Immature natural killer cell (primary cell): Measurements from ENCODE around the gene CD300H. TPM values are rescaled to one million over a fixed set of nuclear protein-coding genes. Genes with fewer than 3 reads are reported as not detected.
"Not testable (repeated sequence)": the region's sequence is repeated elsewhere in the genome, so short reads cannot be mapped to it uniquely, and the experiment has no call there.

Experiments
- DNase-seq, 3 donors: peaks; one replicate each; pipeline ENCODE4 v3.0.0; 2022; ENCODE audit warnings: mixed read lengths in 1 of 3
- H3K27ac Mint-ChIP-seq, 6 donors: one replicate each; pipeline ENCODE4 v1.8.0; 2020; ENCODE audit warnings: mixed read lengths in 6 of 6, mild to moderate bottlenecking in 5 of 6, inconsistent platforms in 4 of 6, moderate library complexity in 3 of 6
- H3K27me3 Mint-ChIP-seq, 3 donors: one replicate each; pipeline ENCODE4 v1.8.0; 2020 to 2021; ENCODE audit warnings: low read depth in 3 of 3, mild to moderate bottlenecking in 3 of 3, mixed read lengths in 3 of 3, moderate library complexity in 3 of 3, inconsistent platforms in 1 of 3
- H3K36me3 Mint-ChIP-seq, 3 donors: one replicate each; pipeline ENCODE4 v1.8.0; 2020; ENCODE audit warnings: mixed read lengths in 3 of 3, inconsistent platforms in 2 of 3, mild to moderate bottlenecking in 2 of 3
- H3K4me1 Mint-ChIP-seq, 2 donors: one replicate each; pipeline ENCODE4 v1.8.0; 2020; ENCODE audit warnings: inconsistent platforms in 2 of 2, mild to moderate bottlenecking in 2 of 2, mixed read lengths in 2 of 2, moderate library complexity in 1 of 2
- H3K4me3 Mint-ChIP-seq, 5 donors: one replicate each; pipeline ENCODE4 v1.8.0; 2020; ENCODE audit warnings: mild to moderate bottlenecking in 5 of 5, mixed read lengths in 5 of 5, inconsistent platforms in 3 of 5, moderate library complexity in 3 of 5
- H3K9me3 Mint-ChIP-seq, 6 donors: one replicate each; pipeline ENCODE4 v1.8.0; 2020; ENCODE audit warnings: mild to moderate bottlenecking in 6 of 6, mixed read lengths in 6 of 6, inconsistent platforms in 4 of 6, moderate library complexity in 3 of 6
- polyA plus RNA-seq, 3 donors: library from polyadenylated mRNA; unstranded; fragments of 300-500 nt; fragmentation: Illumina TruSeq; gene quantifications; one replicate each; pipeline ENCODE4 v1.2.3, GENCODE V29; 2021

Gene CD300H
- polyA plus RNA-seq, 3 donors from 2014 or later, result 3.2 to 6.4 TPM; not detected in 1

- DNase-seq, H3K9me3 Mint-ChIP-seq, H3K36me3 Mint-ChIP-seq, H3K4me3 Mint-ChIP-seq, H3K27ac Mint-ChIP-seq, H3K4me1 Mint-ChIP-seq: not testable (repeated sequence)
- H3K27me3 Mint-ChIP-seq, result peaks cover 4 to 16% (median 5%) of the 10 kb centered on the region in 3 donors
Measured at GRCh38 chr17:74573635-74574034, 6.3 kb upstream of the CD300H start.

GRCh38 chr17:74573169-74573568 lies 5.9 kb upstream of the CD300H start:
- Mint-ChIP-seq H3K4me1 (peaks cover 0 to 3% of the 10 kb centered on the region in 2 donors), H3K27ac (no peak overlapping the region), H3K27me3 (peaks cover 6 to 19% (median 6%) of the 10 kb centered on the region in 3 donors), H3K36me3 (peaks cover 0 to 3% (median 0%) of the 10 kb centered on the region in 3 donors), H3K4me3 (no peak overlapping the region), H3K9me3 (peaks cover 0 to 4% (median 0%) of the 10 kb centered on the region in 6 donors)
- DNase-seq, result no peak

DNA sequence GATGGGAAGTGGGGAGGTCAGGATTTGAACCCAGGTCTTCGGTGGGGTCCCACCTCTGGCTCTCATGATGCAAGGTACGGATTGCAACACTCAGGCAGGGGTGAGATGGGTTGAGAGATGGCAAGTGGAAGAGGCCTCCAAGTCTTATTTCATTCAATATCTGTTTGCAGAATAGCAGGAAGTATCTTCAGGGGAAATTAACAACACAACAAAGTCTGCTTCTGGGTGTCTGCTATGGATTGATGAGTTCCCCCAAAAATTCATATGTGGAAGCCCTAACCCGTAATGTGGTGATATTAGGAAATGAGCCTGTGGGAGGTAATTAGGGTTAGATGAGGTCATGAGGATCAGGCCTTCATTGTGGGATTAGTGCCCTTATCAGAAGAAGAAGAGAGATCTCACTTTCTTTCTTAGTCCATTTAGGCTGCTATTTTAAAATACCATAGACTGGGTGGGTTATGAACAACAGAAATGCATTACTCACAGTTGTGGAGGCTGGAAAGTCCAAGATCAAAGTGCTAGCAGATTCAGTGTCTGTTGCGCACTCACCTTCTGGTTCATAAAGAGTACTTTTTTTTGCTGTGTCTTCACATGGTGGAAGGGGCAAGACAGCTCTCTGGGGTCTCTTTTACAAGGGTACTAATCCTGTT lies 4.4 kb upstream of the CD300H start:
- Mint-ChIP-seq H3K27ac (peak overlapping the region in 1 of 6 donors; percentile 46), H3K4me1 (peaks cover 0 to 3% of the 10 kb centered on the region in 2 donors), H3K4me3 (no peak overlapping the region), H3K27me3 (peaks cover 6 to 20% (median 6%) of the 10 kb centered on the region in 3 donors), H3K36me3 (peaks cover 0 to 3% (median 0%) of the 10 kb centered on the region in 3 donors), H3K9me3 (peaks cover 0 to 4% (median 0%) of the 10 kb centered on the region in 6 donors)
- no peak for DNase-seq

- H3K9me3 Mint-ChIP-seq, result peaks cover 0 to 4% (median 0%) of the 10 kb centered on the region in 6 donors
- H3K27me3 Mint-ChIP-seq, result peaks cover 4 to 17% (median 7%) of the 10 kb centered on the region in 3 donors
- H3K27ac Mint-ChIP-seq, result no peak overlapping the region
- H3K36me3 Mint-ChIP-seq, result no peaks in the 10 kb centered on the region
- H3K4me3 Mint-ChIP-seq, result no peak overlapping the region
- H3K4me1 Mint-ChIP-seq, result peaks cover 0 to 3% of the 10 kb centered on the region in 2 donors
- DNase-seq, result no peak
Measured at GRCh38 chr17:74569020-74570003, 2.0 kb upstream of the CD300H start.

GRCh38 chr17:74568106-74568873 lies 981 bp upstream of the CD300H start:
- no peak for DNase-seq
- Mint-ChIP-seq H3K9me3 (peaks cover 0 to 4% (median 0%) of the 10 kb centered on the region in 6 donors), H3K4me1 (peaks cover 0 to 3% of the 10 kb centered on the region in 2 donors), H3K27ac (no peak overlapping the region), H3K4me3 (no peak overlapping the region), H3K27me3 (peaks cover 4 to 17% (median 7%) of the 10 kb centered on the region in 3 donors), H3K36me3 (no peaks in the 10 kb centered on the region)

- Mint-ChIP-seq H3K27ac (no peak overlapping the region), H3K27me3 (peaks cover 4 to 20% (median 7%) of the 10 kb centered on the region in 3 donors), H3K36me3 (no peaks in the 10 kb centered on the region), H3K4me1 (peaks cover 0 to 3% of the 10 kb centered on the region in 2 donors), H3K4me3 (no peak overlapping the region), H3K9me3 (peaks cover 0 to 2% (median 0%) of the 10 kb centered on the region in 6 donors)
- peak in 2 of 3 donors; percentile 11 to 25 for DNase-seq
Measured at GRCh38 chr17:74566132-74566753, 1.1 kb downstream of the CD300H start.

GRCh38 chr17:74565126-74565525 lies 2.2 kb downstream of the CD300H start:
- Mint-ChIP-seq H3K27ac (no peak overlapping the region), H3K9me3 (peaks cover 0 to 2% (median 0%) of the 10 kb centered on the region in 6 donors), H3K4me3 (no peak overlapping the region), H3K36me3 (no peaks in the 10 kb centered on the region), H3K27me3 (peaks cover 4 to 20% (median 4%) of the 10 kb centered on the region in 3 donors), H3K4me1 (peaks cover 0 to 3% of the 10 kb centered on the region in 2 donors)
- no peak for DNase-seq

DNA sequence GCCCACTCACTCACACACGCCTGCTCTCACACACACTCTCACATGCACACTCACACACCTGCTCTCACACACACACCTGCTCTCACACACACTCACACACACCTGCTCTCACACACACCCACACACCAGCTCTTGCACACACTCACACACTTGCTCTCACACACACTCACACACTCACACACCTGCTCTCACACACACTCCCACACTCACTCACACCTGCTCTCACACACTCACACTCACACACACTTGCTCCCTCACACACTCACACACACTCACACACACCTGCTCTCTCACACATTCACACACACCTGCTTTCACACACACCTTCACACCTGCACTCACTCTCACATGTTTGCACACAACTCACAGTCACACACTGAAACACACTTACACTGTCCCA lies 4.0 kb downstream of the CD300H start:
- no peaks in the 10 kb centered on the region for H3K4me1 Mint-ChIP-seq
- H3K36me3 Mint-ChIP-seq, result no peaks in the 10 kb centered on the region
- peaks cover 0 to 2% (median 0%) of the 10 kb centered on the region in 6 donors for H3K9me3 Mint-ChIP-seq
- peaks cover 0 to 18% (median 1%) of the 10 kb centered on the region in 3 donors for H3K27me3 Mint-ChIP-seq
- DNase-seq, result no peak
- H3K4me3 Mint-ChIP-seq, result no peak overlapping the region
- peak overlapping the region in 1 of 6 donors; percentile 81 for H3K27ac Mint-ChIP-seq

DNA sequence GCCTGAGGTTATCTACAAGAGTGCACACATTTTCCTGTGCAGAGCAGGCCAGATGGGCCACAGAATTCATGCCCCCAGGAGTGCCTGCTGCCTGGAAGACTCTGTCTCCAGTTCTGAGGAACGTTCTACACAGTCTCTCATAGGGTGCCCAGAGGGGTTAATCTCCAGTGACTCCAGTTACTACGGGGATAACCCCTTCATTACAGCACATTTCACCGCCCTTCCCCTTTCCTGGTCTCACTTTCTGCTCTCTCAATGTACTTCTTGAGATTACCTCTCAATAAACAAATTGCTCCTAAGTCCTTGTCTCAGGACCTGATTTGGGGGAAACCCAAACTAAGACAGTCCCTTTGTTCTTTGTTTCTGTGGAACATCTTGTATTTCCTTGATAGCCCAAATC lies 5.7 kb downstream of the CD300H start:
- Mint-ChIP-seq H3K4me3 (no peak overlapping the region), H3K9me3 (no peaks in the 10 kb centered on the region), H3K4me1 (no peaks in the 10 kb centered on the region)

DNA sequence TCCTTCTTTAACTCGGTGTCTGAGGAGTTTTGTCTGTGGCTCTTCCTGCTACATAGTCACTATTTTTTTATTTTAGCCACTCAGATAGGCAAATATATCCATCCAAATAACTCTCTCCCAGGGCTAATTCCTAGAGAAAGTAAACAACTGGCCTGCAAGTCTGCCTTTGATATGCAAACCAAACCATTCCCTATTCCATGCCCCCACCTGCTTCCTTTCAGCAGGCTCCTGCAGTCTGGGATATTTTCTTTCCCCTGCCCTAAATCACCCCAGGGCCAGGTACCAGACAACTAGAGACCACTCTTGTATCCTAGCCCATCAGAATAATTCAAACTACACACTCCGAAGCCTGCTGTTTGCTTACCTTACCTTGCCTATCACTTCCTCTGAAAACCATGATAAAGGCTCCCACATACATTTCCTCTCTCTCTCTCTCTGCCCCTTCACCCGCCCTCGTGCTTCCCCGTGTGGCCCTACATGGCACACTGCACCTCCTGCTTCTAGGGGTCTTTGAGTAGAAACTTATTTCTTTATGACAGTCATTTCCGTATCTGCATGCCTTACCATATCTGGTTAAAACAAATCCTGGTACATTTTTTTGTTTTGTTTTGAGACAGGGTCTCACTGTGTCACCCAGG lies 8.3 kb downstream of the CD300H start:
- no peaks in the 10 kb centered on the region for H3K4me1 Mint-ChIP-seq
- no peak for DNase-seq
- H3K27me3 Mint-ChIP-seq, result peaks cover 0 to 14% (median 1%) of the 10 kb centered on the region in 3 donors
- no peak overlapping the region for H3K4me3 Mint-ChIP-seq
- no peaks in the 10 kb centered on the region for H3K9me3 Mint-ChIP-seq
- H3K36me3 Mint-ChIP-seq, result no peaks in the 10 kb centered on the region
- H3K27ac Mint-ChIP-seq, result no peak overlapping the region

More for the DNA sequence above, 5.7 kb downstream of the CD300H start:
- no peak for DNase-seq
- Mint-ChIP-seq H3K27me3 (peaks cover 0 to 15% (median 1%) of the 10 kb centered on the region in 3 donors), H3K27ac (no peak overlapping the region), H3K36me3 (no peaks in the 10 kb centered on the region)

DNA sequence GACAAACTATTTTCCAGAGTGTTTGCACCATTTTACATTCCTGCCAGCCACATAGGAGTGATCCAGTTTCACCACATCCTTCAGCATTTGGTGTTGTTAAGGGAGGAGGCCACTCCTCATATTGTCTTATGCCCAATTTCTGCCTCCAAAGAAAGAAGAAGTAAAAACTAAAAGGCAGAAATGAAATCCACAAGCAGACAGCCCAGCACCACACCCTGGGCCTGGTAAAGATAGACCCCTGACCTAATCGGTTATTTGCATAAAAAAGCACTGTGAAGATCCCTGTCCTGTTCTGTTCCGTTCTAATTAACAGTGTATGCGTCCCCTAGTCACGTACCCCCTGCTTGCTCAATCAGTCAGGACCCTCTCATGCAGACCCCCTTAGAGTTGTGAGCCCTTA lies 8.9 kb downstream of the CD300H start:
- not testable (repeated sequence) for H3K4me3 Mint-ChIP-seq, H3K4me1 Mint-ChIP-seq, H3K9me3 Mint-ChIP-seq, DNase-seq, H3K27ac Mint-ChIP-seq, H3K36me3 Mint-ChIP-seq
- H3K27me3 Mint-ChIP-seq, result peaks cover 0 to 14% (median 2%) of the 10 kb centered on the region in 3 donors

GRCh38 chr17:74555427-74555940 lies 11.8 kb downstream of the CD300H start:
- Mint-ChIP-seq H3K27ac (no peak overlapping the region), H3K36me3 (no peaks in the 10 kb centered on the region), H3K27me3 (peaks cover 0 to 5% (median 4%) of the 10 kb centered on the region in 3 donors), H3K4me3 (no peak overlapping the region), H3K9me3 (no peaks in the 10 kb centered on the region), H3K4me1 (no peaks in the 10 kb centered on the region)
- DNase-seq, result no peak
